Measurements from ENCODE around the gene TSPOAP1.

DNA sequence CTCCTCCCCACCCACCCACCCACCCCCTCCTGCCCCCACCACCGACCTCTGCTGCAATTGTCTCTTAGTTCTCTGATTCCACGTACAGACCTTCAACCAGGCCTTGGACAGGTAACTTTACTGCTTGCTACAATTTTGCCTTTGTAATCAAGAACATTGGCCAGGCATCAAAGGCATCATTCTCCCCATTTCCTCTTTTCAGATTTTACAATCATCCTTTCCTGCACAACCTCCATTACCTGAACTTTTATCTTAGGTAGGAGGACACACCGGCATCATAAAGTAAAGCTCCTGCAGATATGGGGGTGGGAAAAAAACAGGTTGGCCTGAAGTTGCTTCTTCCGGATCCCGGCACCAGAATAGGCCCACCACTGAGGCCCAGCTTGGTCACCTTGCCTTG lies 49.1 kb upstream of the TSPOAP1 start:
- no peak for TF ChIP-seq POLR2A (IDR thresholded peaks at IDR 0.05)
- TF ChIP-seq, protein P1, sequence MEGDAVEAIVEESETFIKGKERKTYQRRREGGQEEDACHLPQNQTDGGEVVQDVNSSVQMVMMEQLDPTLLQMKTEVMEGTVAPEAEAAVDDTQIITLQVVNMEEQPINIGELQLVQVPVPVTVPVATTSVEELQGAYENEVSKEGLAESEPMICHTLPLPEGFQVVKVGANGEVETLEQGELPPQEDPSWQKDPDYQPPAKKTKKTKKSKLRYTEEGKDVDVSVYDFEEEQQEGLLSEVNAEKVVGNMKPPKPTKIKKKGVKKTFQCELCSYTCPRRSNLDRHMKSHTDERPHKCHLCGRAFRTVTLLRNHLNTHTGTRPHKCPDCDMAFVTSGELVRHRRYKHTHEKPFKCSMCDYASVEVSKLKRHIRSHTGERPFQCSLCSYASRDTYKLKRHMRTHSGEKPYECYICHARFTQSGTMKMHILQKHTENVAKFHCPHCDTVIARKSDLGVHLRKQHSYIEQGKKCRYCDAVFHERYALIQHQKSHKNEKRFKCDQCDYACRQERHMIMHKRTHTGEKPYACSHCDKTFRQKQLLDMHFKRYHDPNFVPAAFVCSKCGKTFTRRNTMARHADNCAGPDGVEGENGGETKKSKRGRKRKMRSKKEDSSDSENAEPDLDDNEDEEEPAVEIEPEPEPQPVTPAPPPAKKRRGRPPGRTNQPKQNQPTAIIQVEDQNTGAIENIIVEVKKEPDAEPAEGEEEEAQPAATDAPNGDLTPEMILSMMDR (IDR thresholded peaks at IDR 0.05), result no peak
